NCI-H446 (cell line): ENCODE results near the gene CUL9.

Experiments
- DNase-seq, 2 experiments: peaks; one replicate each; lab custom pipeline; 2025; lab: John Stamatoyannopoulos, UW

The CUL9 gene

DNA sequence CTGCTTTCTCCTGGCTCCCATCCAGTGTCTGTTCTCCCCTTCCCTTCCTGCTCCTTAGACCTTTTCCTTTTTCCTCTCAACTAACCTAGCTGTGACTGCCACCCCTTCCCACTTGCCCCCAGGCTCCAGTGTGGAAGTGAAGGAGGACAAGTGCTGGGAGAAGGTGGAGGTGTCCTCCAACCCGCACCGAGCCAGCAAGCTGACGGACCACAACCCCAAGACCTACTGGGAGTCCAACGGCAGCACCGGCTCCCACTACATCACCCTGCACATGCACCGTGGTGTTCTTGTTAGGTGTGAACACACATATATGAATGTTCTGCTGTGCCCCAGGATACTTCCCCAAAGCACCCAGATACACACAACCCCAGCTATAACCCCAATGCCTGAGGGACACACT is 18.5 kb downstream of the CUL9 start:
- no peak for DNase-seq

- no peak for DNase-seq
These were observed 20.5 kb downstream of the CUL9 start for GRCh38 chr6:43202451-43202850.

DNA sequence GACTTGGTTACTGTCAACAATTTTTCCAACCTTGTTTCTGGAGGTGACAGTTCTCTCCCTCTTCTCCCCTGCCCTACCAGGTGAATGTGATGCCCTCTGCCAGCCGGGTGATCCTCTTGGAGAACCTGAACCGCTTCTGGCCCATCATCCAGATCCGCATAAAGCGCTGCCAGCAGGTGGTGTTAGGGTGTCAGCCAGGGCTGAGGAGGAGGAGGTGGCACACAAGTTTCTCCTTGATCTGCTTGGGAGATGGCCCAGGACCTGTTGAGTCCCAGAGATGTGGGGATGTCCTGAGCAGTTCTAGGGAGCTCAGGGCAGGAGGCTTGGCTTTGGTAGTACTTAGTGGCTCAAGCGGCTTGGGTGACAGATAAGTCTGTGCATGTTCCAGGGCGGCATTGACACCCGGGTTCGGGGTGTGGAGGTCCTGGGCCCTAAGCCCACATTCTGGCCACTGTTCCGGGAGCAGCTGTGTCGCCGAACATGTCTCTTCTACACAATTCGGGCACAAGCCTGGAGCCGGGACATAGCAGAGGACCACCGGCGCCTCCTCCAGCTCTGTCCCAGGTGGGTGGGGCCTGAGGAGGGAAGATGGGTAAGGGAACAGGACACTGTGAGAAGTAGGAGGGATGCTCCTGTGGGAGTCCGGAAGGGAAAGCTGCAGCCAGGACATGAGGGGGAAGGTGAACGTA is 21.2 kb downstream of the CUL9 start:
- no peak for DNase-seq

- no peak for DNase-seq
These were observed 21.7 kb downstream of the CUL9 start for GRCh38 chr6:43203718-43204095.

DNA sequence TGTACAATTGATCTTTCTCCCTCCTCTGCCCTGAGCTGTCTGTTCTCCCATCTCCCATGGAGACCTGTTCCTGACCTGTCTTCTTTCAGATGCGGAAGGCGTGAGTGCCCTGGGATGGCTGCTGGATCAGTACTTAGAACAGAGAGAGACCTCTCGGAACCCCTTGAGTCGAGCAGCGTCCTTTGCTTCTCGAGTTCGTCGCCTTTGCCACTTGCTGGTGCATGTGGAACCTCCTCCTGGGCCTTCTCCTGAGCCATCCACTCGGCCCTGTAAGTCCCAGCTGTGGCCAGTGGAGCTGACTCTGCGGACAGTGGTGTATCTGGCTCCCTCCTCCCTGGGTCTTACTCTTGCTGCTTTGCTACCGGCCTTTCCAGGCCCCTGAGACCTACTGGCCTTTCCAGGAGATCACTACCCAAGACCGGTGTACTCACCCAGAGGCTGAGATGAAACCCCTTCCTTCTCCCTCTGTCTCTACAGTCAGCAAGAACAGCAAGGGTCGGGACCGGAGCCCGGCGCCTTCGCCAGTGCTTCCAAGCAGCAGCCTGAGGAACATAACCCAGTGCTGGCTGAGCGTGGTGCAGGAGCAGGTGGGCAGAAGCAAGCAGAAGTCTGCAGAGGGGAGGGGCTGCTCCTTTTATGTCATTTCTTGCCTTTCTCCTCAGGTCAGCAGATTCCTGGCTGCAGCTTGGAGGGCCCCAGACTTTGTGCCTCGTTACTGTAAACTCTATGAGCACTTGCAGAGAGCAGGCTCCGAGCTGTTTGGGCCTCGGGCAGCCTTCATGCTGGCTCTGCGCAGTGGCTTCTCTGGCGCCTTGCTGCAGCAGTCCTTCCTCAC is 22.5 kb downstream of the CUL9 start:
- DNase-seq: no peak

DNA sequence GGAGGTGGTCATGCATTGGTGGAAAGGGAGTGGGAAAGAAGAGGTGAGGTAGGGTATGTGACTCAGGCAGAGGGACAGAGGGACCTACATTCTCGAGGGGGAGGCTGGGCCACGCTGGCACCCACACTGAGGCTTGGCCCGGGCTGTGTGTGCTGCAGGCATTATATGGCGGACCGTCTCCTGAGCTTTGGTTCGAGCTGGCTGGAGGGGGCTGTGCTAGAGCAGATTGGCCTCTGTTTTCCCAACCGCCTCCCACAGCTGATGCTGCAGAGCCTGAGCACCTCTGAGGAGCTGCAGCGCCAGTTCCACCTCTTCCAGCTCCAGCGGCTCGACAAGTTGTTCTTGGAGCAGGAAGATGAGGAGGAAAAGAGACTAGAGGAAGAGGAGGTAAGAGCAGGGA is 23.9 kb downstream of the CUL9 start:
- no peak for DNase-seq

DNA sequence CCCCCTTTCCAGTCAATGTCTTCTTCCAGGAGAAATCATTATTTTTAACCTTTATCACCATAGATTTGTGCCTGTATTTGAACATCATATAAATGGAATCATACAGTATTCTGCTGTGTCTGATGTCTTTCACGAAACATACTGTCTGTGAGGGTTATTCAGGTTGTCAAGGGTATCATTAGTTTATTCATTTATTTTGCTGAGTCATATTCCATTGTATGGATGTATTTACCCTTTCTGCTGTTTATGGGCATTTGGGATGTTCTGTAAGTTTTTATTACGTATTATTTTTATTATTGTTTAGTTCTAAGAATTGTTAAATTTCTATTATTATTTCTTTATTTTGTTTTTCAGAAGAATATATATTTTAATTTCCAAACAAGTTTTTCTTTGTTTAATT is 25.3 kb downstream of the CUL9 start:
- no peak for DNase-seq

- no peak for DNase-seq
These were observed 30.0 kb downstream of the CUL9 start for GRCh38 chr6:43211955-43212354.

GRCh38 chr6:43213431-43213830 is 31.4 kb downstream of the CUL9 start:
- no peak for DNase-seq

DNA sequence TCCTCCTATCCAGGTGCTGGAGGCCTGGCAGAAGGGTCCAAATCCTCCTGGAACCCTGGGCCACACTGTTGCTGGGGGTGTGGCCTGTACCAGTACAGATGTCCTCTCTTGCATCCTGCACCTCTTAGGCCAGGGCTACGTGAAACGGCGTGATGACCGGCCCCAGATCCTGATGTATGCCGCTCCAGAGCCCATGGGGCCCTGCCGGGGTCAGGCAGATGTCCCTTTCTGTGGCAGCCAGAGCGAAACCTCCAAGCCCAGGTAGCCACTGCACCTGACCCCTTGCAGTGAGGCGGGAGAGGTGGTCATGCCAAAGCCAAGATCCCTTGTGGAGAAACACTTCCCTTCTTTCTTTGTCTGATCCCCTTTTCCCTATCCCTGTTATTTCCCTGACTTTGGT is 33.1 kb downstream of the CUL9 start:
- no peak for DNase-seq

GRCh38 chr6:43216200-43216599 is 34.2 kb downstream of the CUL9 start:
- no peak for DNase-seq

DNA sequence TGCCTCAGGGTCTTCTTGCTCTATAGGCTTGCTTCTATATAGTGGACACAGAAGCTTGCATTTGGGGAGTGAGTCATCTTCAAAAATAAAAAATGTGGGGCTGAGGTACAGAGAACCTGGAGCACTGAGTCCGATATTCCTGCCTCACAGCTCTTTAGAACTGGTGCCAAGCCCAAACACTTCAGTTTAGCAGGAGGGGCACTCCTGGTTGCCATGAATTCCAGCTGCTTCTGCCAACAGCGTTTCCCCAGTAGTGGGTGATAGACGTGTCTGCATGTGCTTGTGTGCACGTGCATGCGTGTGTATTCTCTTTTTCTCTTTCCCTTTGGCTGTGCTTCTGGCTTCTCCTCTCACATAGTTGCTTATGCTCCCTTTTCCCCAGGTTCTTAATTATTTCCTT is 35.4 kb downstream of the CUL9 start:
- DNase-seq: no peak

GRCh38 chr6:43219119-43219518 is 37.1 kb downstream of the CUL9 start:
- no peak for DNase-seq

DNA sequence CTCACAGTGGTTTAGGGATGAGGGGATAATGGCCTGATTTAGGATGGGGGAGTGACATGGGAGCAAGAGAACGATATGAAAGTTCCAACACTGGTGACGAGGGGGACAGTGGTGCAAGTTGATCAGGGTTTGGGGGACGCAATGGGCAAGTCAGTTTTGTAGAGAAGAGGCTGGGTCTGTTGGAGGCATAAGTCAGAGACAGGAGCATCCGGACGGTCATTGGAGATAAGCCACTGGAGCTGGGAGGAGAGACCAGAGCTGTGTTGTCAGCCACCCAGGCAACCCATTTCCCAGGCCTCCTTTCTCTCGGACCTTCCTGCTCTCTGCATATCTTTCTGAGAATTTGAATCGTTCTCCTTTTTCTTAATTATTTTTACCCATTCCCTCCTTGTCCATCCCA is 37.8 kb downstream of the CUL9 start:
- DNase-seq: no peak

- DNase-seq: no peak
These were observed 38.5 kb downstream of the CUL9 start for GRCh38 chr6:43220439-43220951.

DNA sequence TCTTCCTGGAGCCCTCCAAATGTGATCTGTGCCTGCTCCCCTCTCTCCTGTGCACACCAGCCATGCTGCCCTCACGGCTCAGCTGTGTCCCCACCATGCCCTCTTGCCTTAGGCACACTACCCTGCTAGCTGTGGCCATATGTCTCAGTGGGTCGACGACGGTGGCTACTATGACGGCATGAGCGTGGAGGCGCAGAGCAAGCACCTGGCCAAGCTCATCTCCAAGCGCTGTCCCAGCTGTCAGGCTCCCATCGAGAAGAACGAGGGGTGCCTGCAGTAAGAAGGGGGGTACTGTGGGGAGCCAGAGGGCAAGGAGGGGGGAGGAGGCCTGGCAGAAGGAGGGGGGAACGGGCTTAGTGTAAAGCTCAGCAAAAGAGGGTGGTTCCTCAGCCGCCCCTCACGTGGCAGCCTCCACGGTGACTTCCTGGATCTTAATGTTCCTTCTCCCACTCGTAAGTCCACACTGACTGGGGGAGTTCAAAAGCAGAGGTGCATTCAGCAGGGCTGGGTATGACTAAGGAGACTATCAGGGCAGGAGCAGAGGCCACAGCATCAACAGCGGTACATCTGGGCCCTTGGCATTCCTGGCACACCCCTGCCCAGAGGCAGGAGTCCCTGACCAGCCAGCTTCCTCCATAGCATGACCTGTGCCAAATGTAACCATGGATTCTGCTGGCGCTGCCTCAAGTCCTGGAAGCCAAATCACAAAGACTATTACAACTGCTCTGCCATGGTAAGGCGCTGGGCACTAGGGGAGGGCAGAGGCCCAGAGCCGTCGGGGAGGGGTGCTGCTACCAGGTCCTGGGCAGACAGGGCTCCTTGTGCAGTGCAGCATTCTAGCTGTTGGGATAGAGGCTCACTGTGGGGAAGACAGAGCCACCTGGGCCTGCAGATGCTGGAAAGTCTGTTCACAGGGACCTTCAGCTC is 39.3 kb downstream of the CUL9 start:
- DNase-seq: no peak

DNA sequence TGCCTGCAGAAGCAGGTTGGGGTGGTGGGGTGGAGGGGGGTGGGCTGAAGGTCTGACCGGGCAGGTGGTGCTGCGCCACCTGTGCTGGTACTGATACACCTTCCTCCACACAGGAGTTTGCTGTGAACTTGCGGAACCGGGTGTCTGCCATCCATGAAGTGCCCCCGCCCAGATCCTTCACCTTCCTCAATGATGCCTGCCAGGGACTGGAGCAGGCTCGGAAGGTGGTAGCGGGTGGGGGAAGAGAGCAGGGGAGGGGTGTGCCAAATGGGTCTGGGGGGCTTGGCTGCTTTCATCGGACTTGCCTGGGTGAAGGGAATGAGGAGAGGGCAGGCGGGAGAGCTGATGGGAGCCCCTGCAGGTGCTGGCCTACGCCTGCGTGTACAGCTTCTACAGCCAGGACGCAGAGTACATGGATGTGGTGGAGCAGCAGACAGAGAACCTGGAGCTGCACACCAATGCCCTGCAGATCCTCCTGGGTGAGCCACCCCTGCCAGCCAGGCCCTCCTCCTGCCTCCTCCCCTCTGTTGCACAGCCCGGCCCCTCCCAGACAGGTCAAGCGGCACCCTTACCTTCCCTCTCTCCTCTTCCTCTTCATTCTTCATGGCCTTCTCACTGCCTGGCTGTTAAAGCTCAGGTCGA is 40.5 kb downstream of the CUL9 start:
- no peak for DNase-seq

DNA sequence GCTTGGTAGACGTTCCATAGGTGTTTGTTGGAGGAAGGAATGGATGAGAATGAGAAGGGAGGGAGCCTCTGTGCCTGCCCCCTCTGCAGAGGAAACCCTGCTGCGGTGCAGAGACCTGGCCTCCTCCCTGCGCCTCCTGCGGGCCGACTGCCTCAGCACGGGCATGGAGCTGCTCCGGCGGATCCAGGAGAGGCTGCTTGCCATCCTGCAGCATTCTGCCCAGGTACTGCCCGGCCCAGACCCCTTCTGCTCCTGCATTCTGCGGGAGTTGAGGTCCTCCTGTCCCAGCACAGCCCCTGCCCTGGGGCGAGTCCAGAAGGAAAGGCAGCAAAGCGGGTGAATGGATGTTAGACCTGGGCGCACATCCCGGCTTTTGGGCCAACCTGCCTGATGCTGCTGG is 41.2 kb downstream of the CUL9 start:
- DNase-seq: no peak

GRCh38 chr6:43226192-43226851 is 44.3 kb downstream of the CUL9 start:
- DNase-seq: no peak

DNA sequence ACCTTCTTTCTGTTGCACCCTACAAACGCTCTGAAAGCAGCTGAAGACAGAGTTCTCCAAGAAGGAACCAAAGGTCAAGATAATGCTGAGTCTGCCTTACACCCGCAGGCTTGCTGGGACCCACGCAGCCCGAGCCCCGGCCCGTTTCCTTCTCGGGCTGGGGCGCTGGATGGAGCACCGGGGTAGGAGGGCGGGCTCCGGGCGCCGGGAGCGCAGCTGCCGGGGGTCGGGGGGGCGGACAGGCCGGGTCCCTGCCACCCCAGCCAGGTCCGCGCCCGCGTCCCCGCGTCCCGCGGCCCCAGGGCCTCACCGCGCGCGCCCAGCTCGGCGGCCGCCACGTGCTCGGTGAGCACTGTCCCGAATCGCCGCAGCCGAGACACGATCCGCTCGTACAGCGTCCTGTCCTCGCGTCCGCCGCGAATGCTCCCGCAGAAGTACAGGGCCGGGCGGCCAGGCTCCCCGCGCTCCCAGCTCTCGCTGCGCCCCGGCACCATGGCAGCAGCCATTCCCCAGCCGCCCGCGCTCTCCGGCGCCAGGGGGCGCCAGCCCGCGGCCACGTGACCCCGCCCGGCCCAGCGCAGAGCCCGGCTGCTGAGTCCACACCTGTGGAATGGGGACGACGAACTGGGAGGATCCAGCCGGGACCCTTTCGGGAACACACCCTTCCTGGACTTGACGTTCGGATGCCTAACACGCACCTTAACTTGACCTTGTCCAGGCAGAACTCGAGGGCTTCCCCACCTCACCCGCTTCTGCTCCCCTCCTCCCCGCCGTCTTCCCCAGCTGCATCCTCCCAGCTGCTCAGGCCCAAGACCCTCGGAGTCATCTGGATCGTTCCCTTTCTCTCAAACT is 47.2 kb downstream of the CUL9 start, which contains the start of gene DNPH1:
TSS of gene DNPH1 (minus strand) at position 531 of the 852 bp plus-strand sequence. CDS start at position 506, 25 bp downstream.
- DNase-seq: peak in 1 of 2 experiments; percentile 82
